Raji (cell line): ENCODE measurements around the gene CNIH3.

Experiments used
- POLR2A ChIP-seq: IDR thresholded peaks from 2 replicates; pipeline ENCODE4 v1.6.1; 2011; ENCODE audit warnings: low read depth, low read length, control low read depth; ENCODE audit not compliant: insufficient read depth

Gene CNIH3

GRCh38 chr1:224736619-224737352, 120.7 kb downstream of the CNIH3 start:
- TF ChIP-seq POLR2A = no peak

GRCh38 chr1:224737353-224737727, 121.2 kb downstream of the CNIH3 start:
- no peak for TF ChIP-seq POLR2A

GRCh38 chr1:224739303-224739996, 123.3 kb downstream of the CNIH3 start:
- TF ChIP-seq POLR2A = no peak

GRCh38 chr1:224739997-224740684, 124.0 kb downstream of the CNIH3 start:
- no peak for TF ChIP-seq POLR2A

- no peak for TF ChIP-seq POLR2A
Measured at GRCh38 chr1:224740685-224741052, 124.6 kb downstream of the CNIH3 start.

GRCh38 chr1:224742349-224742748, 126.2 kb downstream of the CNIH3 start:
- TF ChIP-seq POLR2A = no peak

- TF ChIP-seq POLR2A = no peak
Measured at GRCh38 chr1:224743608-224744164, 127.6 kb downstream of the CNIH3 start.

- TF ChIP-seq POLR2A = no peak
Measured at GRCh38 chr1:224744521-224744920, 128.4 kb downstream of the CNIH3 start.

GRCh38 chr1:224745394-224745793, 129.3 kb downstream of the CNIH3 start:
- TF ChIP-seq POLR2A = no peak

GRCh38 chr1:224745924-224746323, 129.8 kb downstream of the CNIH3 start:
- no peak for TF ChIP-seq POLR2A

- TF ChIP-seq POLR2A = no peak
Measured at GRCh38 chr1:224747578-224747977, 131.5 kb downstream of the CNIH3 start.

- TF ChIP-seq POLR2A = no peak
Measured at GRCh38 chr1:224749916-224750315, 133.8 kb downstream of the CNIH3 start.

GRCh38 chr1:224751624-224752311, 135.7 kb downstream of the CNIH3 start:
- TF ChIP-seq POLR2A = no peak

- no peak for TF ChIP-seq POLR2A
Measured at GRCh38 chr1:224753491-224753890, 137.4 kb downstream of the CNIH3 start.

GRCh38 chr1:224755586-224755985, 139.5 kb downstream of the CNIH3 start:
- TF ChIP-seq POLR2A = no peak
